AML-193 (cell line): Measurements from ENCODE around the gene PTH2.
"Not testable (repeated sequence)": the region's sequence is repeated elsewhere in the genome, so short reads cannot be mapped to it uniquely, and the experiment has no call there.

Experiments used
- DNase-seq, 2 experiments: peaks; one replicate each; lab custom pipeline; 2025; lab: John Stamatoyannopoulos, UW

PTH2 gene

GRCh38 chr19:49423071-49423984, at the start of gene PTH2:
Gene PTH2 (minus strand): TSS chr19:49423441. CDS start chr19:49423339, 102 bp downstream.
- DNase-seq = no peak

- no peak for DNase-seq
Observed at GRCh38 chr19:49472936-49473335, 49.7 kb upstream of the PTH2 start.

- DNase-seq = no peak
Observed at GRCh38 chr19:49470615-49470978, 47.4 kb upstream of the PTH2 start.

GRCh38 chr19:49469828-49470614, 46.8 kb upstream of the PTH2 start:
- no peak for DNase-seq

- DNase-seq = no peak
Observed at GRCh38 chr19:49468746-49469447, 45.7 kb upstream of the PTH2 start.

GRCh38 chr19:49468199-49468598, 45.0 kb upstream of the PTH2 start:
- DNase-seq = no peak

GRCh38 chr19:49465371-49465770, 42.1 kb upstream of the PTH2 start:
- no peak for DNase-seq

- no peak for DNase-seq
Observed at GRCh38 chr19:49463960-49464740, 40.9 kb upstream of the PTH2 start.

GRCh38 chr19:49462492-49462891, 39.3 kb upstream of the PTH2 start:
- DNase-seq = no peak

GRCh38 chr19:49461656-49462055, 38.4 kb upstream of the PTH2 start:
- DNase-seq = no peak

GRCh38 chr19:49461130-49461529, 37.9 kb upstream of the PTH2 start:
- DNase-seq = not testable (repeated sequence)

GRCh38 chr19:49459388-49459787, 36.1 kb upstream of the PTH2 start:
- no peak for DNase-seq

- DNase-seq = no peak
Observed at GRCh38 chr19:49458567-49458903, 35.3 kb upstream of the PTH2 start.

GRCh38 chr19:49456326-49456725, 33.1 kb upstream of the PTH2 start:
- DNase-seq = no peak

GRCh38 chr19:49455773-49456172, 32.5 kb upstream of the PTH2 start:
- no peak for DNase-seq

GRCh38 chr19:49453757-49454240, 30.6 kb upstream of the PTH2 start:
- no peak for DNase-seq

GRCh38 chr19:49453013-49453756, 29.9 kb upstream of the PTH2 start, which contains the start of gene ALDH16A1:
Gene ALDH16A1 (plus strand): TSS chr19:49453225. CDS start chr19:49453332, 107 bp downstream.
- DNase-seq = peak; percentile 92 to 95

GRCh38 chr19:49451430-49452181, 28.4 kb upstream of the PTH2 start, which contains the start of gene PIH1D1:
Gene PIH1D1 (minus strand): TSS chr19:49451814. CDS start chr19:49451574, 240 bp downstream.
- peak; percentile 97 for DNase-seq

- no peak for DNase-seq
Observed at GRCh38 chr19:49450405-49450804, 27.2 kb upstream of the PTH2 start.

- DNase-seq = no peak
Observed at GRCh38 chr19:49448432-49448786, 25.2 kb upstream of the PTH2 start.
